Activated CD4-positive, alpha-beta memory T cell treated with anti-CD3 and anti-CD28 coated beads for 36 hours (primary cell): Measurements from ENCODE around the gene DUSP22. TPM values are rescaled to one million over a fixed set of nuclear protein-coding genes. Genes with fewer than 3 reads are reported as not detected.

Source experiments
- CTCF ChIA-PET: fragments of 350-600 bp; sonication (Branson Sonifier 250); formaldehyde crosslinking; loops from one replicate; lab custom pipeline; 2021; ENCODE audit warnings: antibody characterized with exemption, inconsistent platforms; lab: Charles Lee
- POLR2A ChIA-PET: fragments of 350-600 bp; sonication (Branson Sonifier 250); formaldehyde crosslinking; loops from one replicate; lab custom pipeline; 2021; ENCODE audit warnings: antibody characterized with exemption; lab: Charles Lee
- DNase-seq: peaks from one replicate; pipeline ENCODE4 v3.0.0-alpha.2; 2020
- H3K27ac Mint-ChIP-seq: one replicate; pipeline ENCODE4 v1.8.0; 2021; ENCODE audit warnings: mixed read lengths
- H3K27me3 Mint-ChIP-seq: one replicate; pipeline ENCODE4 v1.8.0; 2021; ENCODE audit warnings: mixed read lengths
- H3K36me3 Mint-ChIP-seq: one replicate; pipeline ENCODE4 v1.8.0; 2021; ENCODE audit warnings: mixed read lengths
- H3K4me1 Mint-ChIP-seq: one replicate; pipeline ENCODE4 v1.8.0; 2021; ENCODE audit warnings: low read depth, mixed read lengths
- H3K4me3 Mint-ChIP-seq: one replicate; pipeline ENCODE4 v1.8.0; 2021; ENCODE audit warnings: mild to moderate bottlenecking, mixed read lengths
- H3K9me3 Mint-ChIP-seq: one replicate; pipeline ENCODE4 v1.8.0; 2021; ENCODE audit warnings: mixed read lengths
- intact Hi-C: fragments of 100-400 bp; cut with micrococcal nuclease; formaldehyde crosslinking; loops from one replicate; pipeline ENCODE4 v1.15.1; 2023
- total RNA-seq, 2 experiments: library from RNA; stranded (reverse); gene quantifications; one replicate each; pipeline ENCODE4 v1.2.3, GENCODE V29; 2021

Gene DUSP22
- total RNA-seq, 2 experiments from 2014 or later: 28.0 to 28.7 TPM

GRCh38 chr6:257031-257725, 35.1 kb upstream of the DUSP22 start:
- CTCF ChIA-PET: interaction anchor here (1.3 kb wide), 1 partner anchor 66 kb away, joined by 4 read pairs; no protein-coding TSS in a partner anchor
- H3K4me1 Mint-ChIP-seq: peaks cover 31% of the 10 kb centered on the region
- DNase-seq: no peak
- intact Hi-C loops: no loop called here
- POLR2A ChIA-PET: no interaction called here
- no peak overlapping the region for H3K4me3 Mint-ChIP-seq
- H3K27me3 Mint-ChIP-seq: peaks cover 2% of the 10 kb centered on the region
- H3K27ac Mint-ChIP-seq: no peak overlapping the region
- peaks cover 10% of the 10 kb centered on the region for H3K9me3 Mint-ChIP-seq
- peaks cover 1% of the 10 kb centered on the region for H3K36me3 Mint-ChIP-seq

- ChIA-PET CTCF (interaction anchor here (1.3 kb wide), 1 partner anchor 67 kb away, joined by 4 read pairs; no protein-coding TSS in a partner anchor), POLR2A (no interaction called here)
- DNase-seq: no peak
- H3K27ac Mint-ChIP-seq: no peak overlapping the region
- H3K36me3 Mint-ChIP-seq: peaks cover 1% of the 10 kb centered on the region
- peaks cover 2% of the 10 kb centered on the region for H3K27me3 Mint-ChIP-seq
- peaks cover 10% of the 10 kb centered on the region for H3K9me3 Mint-ChIP-seq
- peaks cover 25% of the 10 kb centered on the region for H3K4me1 Mint-ChIP-seq
- no peak overlapping the region for H3K4me3 Mint-ChIP-seq
- intact Hi-C loops: no loop called here
These were observed 34.5 kb upstream of the DUSP22 start for GRCh38 chr6:257774-258173.

- no peaks in the 10 kb centered on the region for H3K27me3 Mint-ChIP-seq
- peaks cover 17% of the 10 kb centered on the region for H3K4me1 Mint-ChIP-seq
- DNase-seq: no peak
- ChIA-PET CTCF (interaction anchor here (1.0 kb wide), 1 partner anchor 23 kb away, joined by 3 read pairs; no protein-coding TSS in a partner anchor), POLR2A (interaction anchor here (0.6 kb wide), 1 partner anchor 1126 kb away, joined by 3 read pairs; no protein-coding TSS in a partner anchor)
- intact Hi-C loops: no loop called here
- H3K36me3 Mint-ChIP-seq: peaks cover 1% of the 10 kb centered on the region
- H3K27ac Mint-ChIP-seq: no peak overlapping the region
- peaks cover 10% of the 10 kb centered on the region for H3K9me3 Mint-ChIP-seq
- H3K4me3 Mint-ChIP-seq: no peak overlapping the region
These were observed 33.0 kb upstream of the DUSP22 start for GRCh38 chr6:259316-259715.

- intact Hi-C loops: no loop called here
- ChIA-PET CTCF (interaction anchor here (1.0 kb wide), 1 partner anchor 24 kb away, joined by 3 read pairs; no protein-coding TSS in a partner anchor), POLR2A (interaction anchor here (0.6 kb wide), 1 partner anchor 1125 kb away, joined by 3 read pairs; no protein-coding TSS in a partner anchor)
- peaks cover 1% of the 10 kb centered on the region for H3K36me3 Mint-ChIP-seq
- H3K4me3 Mint-ChIP-seq: no peak overlapping the region
- H3K27ac Mint-ChIP-seq: no peak overlapping the region
- peaks cover 17% of the 10 kb centered on the region for H3K4me1 Mint-ChIP-seq
- no peak for DNase-seq
- H3K9me3 Mint-ChIP-seq: peaks cover 10% of the 10 kb centered on the region
- no peaks in the 10 kb centered on the region for H3K27me3 Mint-ChIP-seq
These were observed 32.3 kb upstream of the DUSP22 start for GRCh38 chr6:259901-260508.

- ChIA-PET CTCF (no interaction called here), POLR2A (no interaction called here)
- intact Hi-C loops: no loop called here
- H3K27ac Mint-ChIP-seq: no peak overlapping the region
- H3K4me1 Mint-ChIP-seq: peaks cover 8% of the 10 kb centered on the region
- H3K27me3 Mint-ChIP-seq: no peaks in the 10 kb centered on the region
- H3K4me3 Mint-ChIP-seq: no peak overlapping the region
- H3K36me3 Mint-ChIP-seq: no peaks in the 10 kb centered on the region
- no peaks in the 10 kb centered on the region for H3K9me3 Mint-ChIP-seq
- DNase-seq: no peak
These were observed 27.7 kb upstream of the DUSP22 start for GRCh38 chr6:264626-265025.

GRCh38 chr6:268394-268935, 23.8 kb upstream of the DUSP22 start:
- H3K4me3 Mint-ChIP-seq: no peak overlapping the region
- peaks cover 23% of the 10 kb centered on the region for H3K4me1 Mint-ChIP-seq
- DNase-seq: no peak
- no peaks in the 10 kb centered on the region for H3K27me3 Mint-ChIP-seq
- CTCF ChIA-PET: interaction anchor here (0.6 kb wide), 1 partner anchor 136 kb away, joined by 5 read pairs; no protein-coding TSS in a partner anchor
- intact Hi-C loops: no loop called here
- no peaks in the 10 kb centered on the region for H3K36me3 Mint-ChIP-seq
- POLR2A ChIA-PET: no interaction called here
- H3K27ac Mint-ChIP-seq: no peak overlapping the region
- peaks cover 7% of the 10 kb centered on the region for H3K9me3 Mint-ChIP-seq

GRCh38 chr6:273551-274058, 18.7 kb upstream of the DUSP22 start:
- Mint-ChIP-seq H3K9me3 (peaks cover 7% of the 10 kb centered on the region), H3K4me3 (no peak overlapping the region), H3K4me1 (peaks cover 24% of the 10 kb centered on the region), H3K27ac (no peak overlapping the region), H3K36me3 (no peaks in the 10 kb centered on the region), H3K27me3 (no peaks in the 10 kb centered on the region)
- POLR2A ChIA-PET: no interaction called here
- intact Hi-C loops: loop anchor here (5.0 kb wide), 1 partner anchor 44 kb away; no protein-coding TSS in a partner anchor
- DNase-seq: no peak
- CTCF ChIA-PET: no interaction called here

- ChIA-PET POLR2A (no interaction called here), CTCF (no interaction called here)
- H3K4me1 Mint-ChIP-seq: peaks cover 6% of the 10 kb centered on the region
- H3K9me3 Mint-ChIP-seq: peaks cover 2% of the 10 kb centered on the region
- H3K27ac Mint-ChIP-seq: no peak overlapping the region
- DNase-seq: no peak
- no peaks in the 10 kb centered on the region for H3K27me3 Mint-ChIP-seq
- no peak overlapping the region for H3K4me3 Mint-ChIP-seq
- H3K36me3 Mint-ChIP-seq: no peaks in the 10 kb centered on the region
- intact Hi-C loops: no loop called here
These were observed 14.5 kb upstream of the DUSP22 start for GRCh38 chr6:277746-278145.

- no peaks in the 10 kb centered on the region for H3K9me3 Mint-ChIP-seq
- DNase-seq: no peak
- no peak overlapping the region for H3K27ac Mint-ChIP-seq
- no peaks in the 10 kb centered on the region for H3K36me3 Mint-ChIP-seq
- intact Hi-C loops: no loop called here
- ChIA-PET POLR2A (no interaction called here), CTCF (no interaction called here)
- H3K4me3 Mint-ChIP-seq: no peak overlapping the region
- peaks cover 1% of the 10 kb centered on the region for H3K4me1 Mint-ChIP-seq
- H3K27me3 Mint-ChIP-seq: no peaks in the 10 kb centered on the region
These were observed 13.8 kb upstream of the DUSP22 start for GRCh38 chr6:278494-278893.

GRCh38 chr6:279341-280029, 12.8 kb upstream of the DUSP22 start:
- H3K4me3 Mint-ChIP-seq: no peak overlapping the region
- intact Hi-C loops: no loop called here
- H3K36me3 Mint-ChIP-seq: no peaks in the 10 kb centered on the region
- no peaks in the 10 kb centered on the region for H3K9me3 Mint-ChIP-seq
- POLR2A ChIA-PET: no interaction called here
- no peaks in the 10 kb centered on the region for H3K4me1 Mint-ChIP-seq
- DNase-seq: no peak
- no peak overlapping the region for H3K27ac Mint-ChIP-seq
- no peaks in the 10 kb centered on the region for H3K27me3 Mint-ChIP-seq
- CTCF ChIA-PET: interaction anchor here (1.2 kb wide), 1 partner anchor 88 kb away, joined by 3 read pairs; no protein-coding TSS in a partner anchor

- ChIA-PET POLR2A (no interaction called here), CTCF (no interaction called here)
- DNase-seq: no peak
- Mint-ChIP-seq H3K27ac (no peak overlapping the region), H3K36me3 (no peaks in the 10 kb centered on the region), H3K4me3 (no peak overlapping the region), H3K4me1 (peaks cover 6% of the 10 kb centered on the region), H3K27me3 (no peaks in the 10 kb centered on the region), H3K9me3 (no peaks in the 10 kb centered on the region)
- intact Hi-C loops: no loop called here
These were observed 11.4 kb upstream of the DUSP22 start for GRCh38 chr6:280775-281468.
